Epidermal melanocyte (primary cell): Measurements from ENCODE around the gene CRADD.
"Not testable (repeated sequence)": the region's sequence is repeated elsewhere in the genome, so short reads cannot be mapped to it uniquely, and the experiment has no call there.

Source experiments
- DNase-seq: peaks from one replicate; pipeline ENCODE4 v3.0.0; 2011; ENCODE audit warnings: low spot score; ENCODE audit not compliant: insufficient read length

CRADD gene

GRCh38 chr12:93782853-93783252 lies 105.7 kb downstream of the CRADD start:
- no peak for DNase-seq

GRCh38 chr12:93783832-93784231 lies 106.7 kb downstream of the CRADD start:
- no peak for DNase-seq

- DNase-seq: no peak
Observed at GRCh38 chr12:93784339-93785086, 107.3 kb downstream of the CRADD start.

- no peak for DNase-seq
Observed at GRCh38 chr12:93785249-93786010, 108.3 kb downstream of the CRADD start.

GRCh38 chr12:93786656-93787397 lies 109.7 kb downstream of the CRADD start:
- no peak for DNase-seq

GRCh38 chr12:93788853-93789252 lies 111.7 kb downstream of the CRADD start:
- no peak for DNase-seq

- no peak for DNase-seq
Observed at GRCh38 chr12:93789767-93790166, 112.6 kb downstream of the CRADD start.

GRCh38 chr12:93790472-93791152 lies 113.4 kb downstream of the CRADD start:
- DNase-seq: no peak

GRCh38 chr12:93793007-93793406 lies 115.8 kb downstream of the CRADD start:
- DNase-seq: no peak

GRCh38 chr12:93793983-93794382 lies 116.8 kb downstream of the CRADD start:
- no peak for DNase-seq

GRCh38 chr12:93794738-93795137 lies 117.6 kb downstream of the CRADD start:
- no peak for DNase-seq

GRCh38 chr12:93795352-93795751 lies 118.2 kb downstream of the CRADD start:
- DNase-seq: no peak

- DNase-seq: no peak
Observed at GRCh38 chr12:93796729-93797128, 119.6 kb downstream of the CRADD start.

- DNase-seq: no peak
Observed at GRCh38 chr12:93798279-93799151, 121.3 kb downstream of the CRADD start.

GRCh38 chr12:93801666-93802065 lies 124.5 kb downstream of the CRADD start:
- not testable (repeated sequence) for DNase-seq

GRCh38 chr12:93802293-93802692 lies 125.1 kb downstream of the CRADD start:
- DNase-seq: no peak

- DNase-seq: no peak
Observed at GRCh38 chr12:93802698-93803423, 125.7 kb downstream of the CRADD start.

- no peak for DNase-seq
Observed at GRCh38 chr12:93803424-93803807, 126.2 kb downstream of the CRADD start.

GRCh38 chr12:93804392-93805179 lies 127.4 kb downstream of the CRADD start:
- DNase-seq: no peak
